Mucosa of descending colon (tissue), 3 donors: ENCODE data around the gene HS1BP3. TPM values are rescaled to one million over a fixed set of nuclear protein-coding genes. Genes with fewer than 3 reads are reported as not detected.
A peak's percentile ranks its signal among the peaks of the same experiment; 100 is the strongest.

Source experiments
- ATAC-seq: fragments of 200-7000 bp; cut with Tn5 transposase; one replicate; pipeline ENCODE4 v1.9.1; 2020; ENCODE audit warnings: mild to moderate bottlenecking, moderate library complexity
- DNase-seq, 3 donors: peaks; one replicate each; pipeline ENCODE4 v3.0.0-alpha.2; 2020
- H3K36me3 ChIP-seq: fragments of 200-600 bp; one replicate; pipeline ENCODE4 v1.8.0; 2021; ENCODE audit warnings: low read depth, mild to moderate bottlenecking
- H3K4me1 ChIP-seq: fragments of 200-600 bp; one replicate; pipeline ENCODE4 v1.8.0; 2021; ENCODE audit warnings: low read depth, mild to moderate bottlenecking
- H3K4me3 ChIP-seq: fragments of 200-600 bp; one replicate; pipeline ENCODE4 v1.8.0; 2021; ENCODE audit warnings: mild to moderate bottlenecking
- H3K9me3 ChIP-seq: fragments of 200-600 bp; one replicate; pipeline ENCODE4 v1.8.0; 2021; ENCODE audit warnings: mild to moderate bottlenecking
- intact Hi-C, 2 donors: fragments of 100-400 bp; cut with DNase I in 1 of 2; cut with micrococcal nuclease in 1 of 2; formaldehyde crosslinking; loops; one replicate each; pipeline versions ENCODE4 v1.11.0 to v1.11.1; 2022; cut with DNase I, micrococcal nuclease
- total RNA-seq, 3 donors: library from RNA; stranded (reverse); fragmentation: NEBNext Ultra II Directional in 2 of 3; extraction: Animal tissue kit (Norgen Biotek cat#: 25700) in 2 of 3; gene quantifications; one replicate each; pipeline versions ENCODE4 v1.2.1 to v1.2.4, GENCODE V29; 2021 to 2023
- TF ChIP-seq, protein P1 (sequence below): fragments of 200-600 bp; IDR thresholded peaks from one replicate; pipeline ENCODE4 v1.8.0; 2022; ENCODE audit warnings: antibody characterized with exemption, mild to moderate bottlenecking
- donor health status: DM: no; HTN: no; CAD: no; lungs with moderate emphysema.
- donor health status: DM: no; HTN: no; CAD: no.
- donor health status: DM: no; HTN: yes; CAD: no.

HS1BP3 gene
- total RNA-seq, 3 donors from 2014 or later, result 28.8 to 47.0 (median 29.7) TPM

DNA sequence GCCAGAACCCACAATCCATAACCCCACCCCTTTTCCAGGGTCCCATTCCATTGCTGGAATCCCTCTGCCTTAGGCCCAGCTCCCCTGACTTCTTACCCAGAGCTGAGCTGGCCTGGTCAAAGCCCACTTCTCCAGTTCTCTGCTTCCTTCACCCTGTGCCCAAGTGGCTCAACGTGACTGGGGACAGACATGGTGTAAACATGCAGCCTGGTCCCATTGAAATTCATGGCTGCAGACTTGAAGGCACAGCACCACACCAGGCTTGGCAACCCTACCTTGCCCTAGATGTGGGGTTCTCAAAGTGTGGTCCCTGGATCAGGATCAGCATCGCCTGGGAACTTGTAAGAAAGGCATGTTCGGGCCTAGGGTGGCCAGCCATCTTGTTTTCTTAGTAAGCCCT, 3.7 kb downstream of the HS1BP3 start:
- H3K4me3 ChIP-seq, result no peak overlapping the region
- H3K4me1 ChIP-seq, result peaks cover 19% of the 10 kb centered on the region
- ATAC-seq (no peak), DNase-seq (no peak)
- no peaks in the 10 kb centered on the region for H3K9me3 ChIP-seq
- no peaks in the 10 kb centered on the region for H3K36me3 ChIP-seq
- TF ChIP-seq, protein P1, sequence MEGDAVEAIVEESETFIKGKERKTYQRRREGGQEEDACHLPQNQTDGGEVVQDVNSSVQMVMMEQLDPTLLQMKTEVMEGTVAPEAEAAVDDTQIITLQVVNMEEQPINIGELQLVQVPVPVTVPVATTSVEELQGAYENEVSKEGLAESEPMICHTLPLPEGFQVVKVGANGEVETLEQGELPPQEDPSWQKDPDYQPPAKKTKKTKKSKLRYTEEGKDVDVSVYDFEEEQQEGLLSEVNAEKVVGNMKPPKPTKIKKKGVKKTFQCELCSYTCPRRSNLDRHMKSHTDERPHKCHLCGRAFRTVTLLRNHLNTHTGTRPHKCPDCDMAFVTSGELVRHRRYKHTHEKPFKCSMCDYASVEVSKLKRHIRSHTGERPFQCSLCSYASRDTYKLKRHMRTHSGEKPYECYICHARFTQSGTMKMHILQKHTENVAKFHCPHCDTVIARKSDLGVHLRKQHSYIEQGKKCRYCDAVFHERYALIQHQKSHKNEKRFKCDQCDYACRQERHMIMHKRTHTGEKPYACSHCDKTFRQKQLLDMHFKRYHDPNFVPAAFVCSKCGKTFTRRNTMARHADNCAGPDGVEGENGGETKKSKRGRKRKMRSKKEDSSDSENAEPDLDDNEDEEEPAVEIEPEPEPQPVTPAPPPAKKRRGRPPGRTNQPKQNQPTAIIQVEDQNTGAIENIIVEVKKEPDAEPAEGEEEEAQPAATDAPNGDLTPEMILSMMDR, result no peak
- intact Hi-C loops, result no loop called here

DNA sequence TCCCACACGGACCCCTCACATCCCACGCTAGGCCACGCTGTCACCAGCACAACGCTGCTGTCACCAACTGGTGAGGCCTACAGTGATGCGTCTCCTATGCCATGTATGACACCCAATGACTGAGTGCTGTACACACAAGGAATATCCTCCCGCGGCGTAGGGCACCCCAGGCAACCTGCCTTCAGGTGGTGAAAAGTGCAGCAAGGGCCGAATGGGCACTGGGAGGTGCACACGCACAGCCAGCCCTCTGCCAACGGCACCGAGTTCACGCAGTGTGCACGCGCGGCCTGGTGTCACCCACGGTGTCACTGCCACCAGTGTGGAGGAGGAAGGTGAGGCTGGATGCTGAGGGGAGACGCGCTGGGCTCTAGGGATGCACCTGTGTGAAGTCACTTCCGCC, 4.5 kb downstream of the HS1BP3 start:
- TF ChIP-seq, protein P1, result no peak
- intact Hi-C loops, result no loop called here
- ATAC-seq (no peak), DNase-seq (peak in 1 of 3 donors; percentile 38)
- Histone ChIP-seq H3K36me3 (no peaks in the 10 kb centered on the region), H3K4me3 (no peak overlapping the region), H3K4me1 (peaks cover 15% of the 10 kb centered on the region), H3K9me3 (no peaks in the 10 kb centered on the region)

DNA sequence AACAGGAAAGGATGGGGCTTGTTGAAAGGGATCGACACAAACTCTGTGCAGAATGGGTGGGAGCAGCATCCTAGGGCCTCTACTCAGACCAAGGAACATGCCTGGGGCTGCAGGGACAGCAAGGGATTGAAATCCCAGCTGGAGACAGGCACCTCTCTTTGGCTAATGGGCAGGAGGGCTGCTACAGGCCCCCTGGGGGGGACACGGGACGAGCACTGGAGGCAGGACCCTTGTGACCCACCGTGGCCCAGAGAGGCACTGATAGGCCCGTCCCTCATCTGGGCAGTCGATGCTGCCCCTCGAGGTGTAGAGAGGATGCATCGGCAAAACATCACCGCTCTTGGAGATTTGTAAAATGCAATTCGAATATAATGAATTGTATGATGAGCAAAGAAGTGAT, 5.1 kb downstream of the HS1BP3 start:
- intact Hi-C loops, result no loop called here
- TF ChIP-seq, protein P1, result no peak
- ATAC-seq (no peak), DNase-seq (no peak)
- Histone ChIP-seq H3K4me3 (no peak overlapping the region), H3K36me3 (no peaks in the 10 kb centered on the region), H3K4me1 (peaks cover 13% of the 10 kb centered on the region), H3K9me3 (no peaks in the 10 kb centered on the region)

DNA sequence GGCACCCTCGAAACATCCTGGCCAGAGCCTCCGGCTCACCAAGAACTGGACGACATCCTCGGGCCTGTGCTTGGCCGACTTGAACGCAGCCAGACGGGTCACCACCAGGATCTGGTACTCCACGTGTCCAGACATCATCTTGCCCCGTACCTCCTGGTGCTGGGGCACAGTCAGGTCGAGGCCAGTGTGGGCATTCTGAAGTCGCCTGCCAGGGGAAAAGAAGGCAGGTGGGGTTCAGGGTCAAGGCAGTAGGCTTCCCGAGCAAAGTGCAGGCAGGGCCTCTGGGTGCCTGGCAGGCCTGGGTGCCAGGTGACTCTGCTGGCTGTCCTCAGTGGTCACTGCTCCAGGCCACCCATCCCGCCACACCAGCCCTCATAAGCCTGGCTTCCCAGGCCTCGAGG, 5.6 kb downstream of the HS1BP3 start:
- intact Hi-C loops, result no loop called here
- ATAC-seq, result no peak
- Histone ChIP-seq H3K4me3 (no peak overlapping the region), H3K36me3 (no peaks in the 10 kb centered on the region), H3K4me1 (peaks cover 13% of the 10 kb centered on the region), H3K9me3 (no peaks in the 10 kb centered on the region)
- peak in 1 of 3 donors; percentile 38 for DNase-seq
- TF ChIP-seq, protein P1, result no peak

DNA sequence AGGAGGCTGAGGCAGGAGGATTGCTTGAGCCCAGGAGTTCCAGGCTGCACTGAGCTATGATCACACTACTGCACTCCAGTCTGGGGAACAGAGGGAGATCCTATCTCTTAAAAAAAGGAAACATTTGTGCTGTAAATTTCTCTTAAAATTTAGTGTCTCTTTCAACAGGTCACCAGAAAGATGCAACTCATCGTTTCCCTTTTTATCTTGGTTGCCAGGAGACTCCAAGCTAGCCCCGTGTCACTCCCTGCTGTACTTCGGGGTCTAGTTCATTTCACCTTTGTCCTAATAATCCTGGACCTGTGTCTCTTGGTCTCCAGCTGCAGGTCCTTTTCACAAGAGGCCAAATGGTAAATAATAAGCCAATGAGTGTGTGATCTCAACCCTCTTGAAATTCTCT, 7.1 kb downstream of the HS1BP3 start:
- DNase-seq (no peak), ATAC-seq (no peak)
- peaks cover 2% of the 10 kb centered on the region for H3K4me1 ChIP-seq
- no peaks in the 10 kb centered on the region for H3K9me3 ChIP-seq
- H3K4me3 ChIP-seq, result no peak overlapping the region
- no peaks in the 10 kb centered on the region for H3K36me3 ChIP-seq
- TF ChIP-seq, protein P1, result no peak
- intact Hi-C loops, result loop anchor here in 1 of 2 donors (5.0 kb wide), 1 partner anchor 242 kb away; no protein-coding TSS in a partner anchor

DNA sequence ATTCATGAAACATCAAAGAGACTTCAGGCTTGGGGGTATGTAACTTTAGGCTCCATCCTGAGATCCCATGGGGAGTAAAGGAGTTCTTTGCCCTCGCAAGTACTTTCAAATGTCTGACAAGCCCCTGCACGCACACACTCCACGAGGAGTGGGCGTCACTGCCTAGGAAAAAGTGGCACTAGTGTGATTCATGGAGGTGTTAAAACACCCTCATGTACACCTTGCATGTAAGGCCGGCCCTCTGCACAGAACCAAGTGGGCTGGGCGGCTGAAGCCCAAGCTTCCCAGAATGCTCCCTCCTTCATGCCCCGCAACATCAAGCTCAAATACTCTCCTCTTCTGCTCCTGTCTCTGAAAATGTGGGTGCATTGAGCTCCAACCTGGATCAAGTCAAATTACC, 7.8 kb downstream of the HS1BP3 start:
- Histone ChIP-seq H3K9me3 (no peaks in the 10 kb centered on the region), H3K4me3 (no peak overlapping the region), H3K4me1 (peaks cover under 1% of the 10 kb centered on the region), H3K36me3 (no peaks in the 10 kb centered on the region)
- ATAC-seq (no peak), DNase-seq (peak in 1 of 3 donors; percentile 39)
- TF ChIP-seq, protein P1, result no peak
- intact Hi-C loops, result loop anchor here in 1 of 2 donors (5.0 kb wide), 1 partner anchor 241 kb away; no protein-coding TSS in a partner anchor
